Measurements from ENCODE around the gene AZGP1.
"Not testable (repeated sequence)": the region's sequence is repeated elsewhere in the genome, so short reads cannot be mapped to it uniquely, and the experiment has no call there.

The AZGP1 gene

GRCh38 chr7:100000239-100000638, 24.4 kb upstream of the AZGP1 start:
- H3K9ac ChIP-seq (ENCODE audit: low read depth in 1 of 2, low read length in 2 of 2), result peak overlapping the region in 1 of 2 donors; percentile 57
- H3K4me1 ChIP-seq (ENCODE audit: control insufficient read depth in 2 of 2, insufficient read depth in 2 of 2, low read length in 2 of 2), result peaks cover 17 to 39% of the 10 kb centered on the region in 2 donors
- no peaks in the 10 kb centered on the region for H3K9me3 ChIP-seq (ENCODE audit: control insufficient read depth in 2 of 2, low read length in 2 of 2)
- no peak overlapping the region for H3K4me3 ChIP-seq (ENCODE audit: low read length in 2 of 2)
- H3K27ac ChIP-seq (ENCODE audit: low read depth in 2 of 2, low read length in 2 of 2), result peak overlapping the region; percentile 75 to 78
- no peaks in the 10 kb centered on the region for H3K27me3 ChIP-seq (ENCODE audit: control insufficient read depth in 2 of 2, insufficient read depth in 2 of 2, low read length in 2 of 2)
- no peaks in the 10 kb centered on the region for H3K36me3 ChIP-seq (ENCODE audit: control insufficient read depth in 2 of 2, insufficient read depth in 2 of 2, low read length in 2 of 2)

GRCh38 chr7:99997545-99998137, 21.8 kb upstream of the AZGP1 start:
- Histone ChIP-seq H3K4me3 (ENCODE audit: low read length in 2 of 2) (peak overlapping the region; percentile 62 to 79), H3K4me1 (ENCODE audit: control insufficient read depth in 2 of 2, insufficient read depth in 2 of 2, low read length in 2 of 2) (peaks cover 13 to 31% of the 10 kb centered on the region in 2 donors), H3K27me3 (ENCODE audit: control insufficient read depth in 2 of 2, insufficient read depth in 2 of 2, low read length in 2 of 2) (no peaks in the 10 kb centered on the region), H3K9me3 (ENCODE audit: control insufficient read depth in 2 of 2, low read length in 2 of 2) (no peaks in the 10 kb centered on the region), H3K27ac (ENCODE audit: low read depth in 2 of 2, low read length in 2 of 2) (peak overlapping the region; percentile 83 to 87), H3K9ac (ENCODE audit: low read depth in 1 of 2, low read length in 2 of 2) (peak overlapping the region; percentile 74 to 80), H3K36me3 (ENCODE audit: control insufficient read depth in 2 of 2, insufficient read depth in 2 of 2, low read length in 2 of 2) (no peaks in the 10 kb centered on the region)

GRCh38 chr7:99996755-99997544, 21.1 kb upstream of the AZGP1 start:
- H3K4me1 ChIP-seq (ENCODE audit: control insufficient read depth in 2 of 2, insufficient read depth in 2 of 2, low read length in 2 of 2), result peaks cover 13 to 31% of the 10 kb centered on the region in 2 donors
- no peaks in the 10 kb centered on the region for H3K27me3 ChIP-seq (ENCODE audit: control insufficient read depth in 2 of 2, insufficient read depth in 2 of 2, low read length in 2 of 2)
- peak overlapping the region; percentile 83 to 87 for H3K27ac ChIP-seq (ENCODE audit: low read depth in 2 of 2, low read length in 2 of 2)
- H3K4me3 ChIP-seq (ENCODE audit: low read length in 2 of 2), result peak overlapping the region; percentile 62 to 79
- H3K9me3 ChIP-seq (ENCODE audit: control insufficient read depth in 2 of 2, low read length in 2 of 2), result no peaks in the 10 kb centered on the region
- H3K36me3 ChIP-seq (ENCODE audit: control insufficient read depth in 2 of 2, insufficient read depth in 2 of 2, low read length in 2 of 2), result no peaks in the 10 kb centered on the region
- H3K9ac ChIP-seq (ENCODE audit: low read depth in 1 of 2, low read length in 2 of 2), result peak overlapping the region; percentile 74 to 80

GRCh38 chr7:99994819-99995218, 19.0 kb upstream of the AZGP1 start:
- H3K27ac ChIP-seq (ENCODE audit: low read depth in 2 of 2, low read length in 2 of 2), result no peak overlapping the region
- H3K9ac ChIP-seq (ENCODE audit: low read depth in 1 of 2, low read length in 2 of 2), result peak overlapping the region in 1 of 2 donors; percentile 31
- peaks cover 10 to 22% of the 10 kb centered on the region in 2 donors for H3K4me1 ChIP-seq (ENCODE audit: control insufficient read depth in 2 of 2, insufficient read depth in 2 of 2, low read length in 2 of 2)
- H3K4me3 ChIP-seq (ENCODE audit: low read length in 2 of 2), result no peak overlapping the region
- no peaks in the 10 kb centered on the region for H3K9me3 ChIP-seq (ENCODE audit: control insufficient read depth in 2 of 2, low read length in 2 of 2)
- H3K27me3 ChIP-seq (ENCODE audit: control insufficient read depth in 2 of 2, insufficient read depth in 2 of 2, low read length in 2 of 2), result no peaks in the 10 kb centered on the region
- H3K36me3 ChIP-seq (ENCODE audit: control insufficient read depth in 2 of 2, insufficient read depth in 2 of 2, low read length in 2 of 2), result no peaks in the 10 kb centered on the region

GRCh38 chr7:99992330-99993038, 16.7 kb upstream of the AZGP1 start:
- H3K4me3 ChIP-seq (ENCODE audit: low read length in 2 of 2), result no peak overlapping the region
- H3K27ac ChIP-seq (ENCODE audit: low read depth in 2 of 2, low read length in 2 of 2), result no peak overlapping the region
- H3K27me3 ChIP-seq (ENCODE audit: control insufficient read depth in 2 of 2, insufficient read depth in 2 of 2, low read length in 2 of 2), result no peaks in the 10 kb centered on the region
- no peaks in the 10 kb centered on the region for H3K36me3 ChIP-seq (ENCODE audit: control insufficient read depth in 2 of 2, insufficient read depth in 2 of 2, low read length in 2 of 2)
- H3K9ac ChIP-seq (ENCODE audit: low read depth in 1 of 2, low read length in 2 of 2), result no peak overlapping the region
- peaks cover 10 to 17% of the 10 kb centered on the region in 2 donors for H3K4me1 ChIP-seq (ENCODE audit: control insufficient read depth in 2 of 2, insufficient read depth in 2 of 2, low read length in 2 of 2)
- H3K9me3 ChIP-seq (ENCODE audit: control insufficient read depth in 2 of 2, low read length in 2 of 2), result no peaks in the 10 kb centered on the region

- H3K27ac ChIP-seq (ENCODE audit: low read depth in 2 of 2, low read length in 2 of 2); H3K27me3 ChIP-seq (ENCODE audit: control insufficient read depth in 2 of 2, insufficient read depth in 2 of 2, low read length in 2 of 2); H3K4me3 ChIP-seq (ENCODE audit: low read length in 2 of 2): not testable (repeated sequence)
Observed at GRCh38 chr7:99991543-99991942, 15.7 kb upstream of the AZGP1 start.

GRCh38 chr7:99990460-99990852, 14.6 kb upstream of the AZGP1 start:
- no peaks in the 10 kb centered on the region for H3K27me3 ChIP-seq (ENCODE audit: control insufficient read depth in 2 of 2, insufficient read depth in 2 of 2, low read length in 2 of 2)
- H3K27ac ChIP-seq (ENCODE audit: low read depth in 2 of 2, low read length in 2 of 2), result no peak overlapping the region
- no peak overlapping the region for H3K4me3 ChIP-seq (ENCODE audit: low read length in 2 of 2)
- H3K36me3 ChIP-seq (ENCODE audit: control insufficient read depth in 2 of 2, insufficient read depth in 2 of 2, low read length in 2 of 2), result no peaks in the 10 kb centered on the region
- H3K4me1 ChIP-seq (ENCODE audit: control insufficient read depth in 2 of 2, insufficient read depth in 2 of 2, low read length in 2 of 2), result peaks cover 2 to 9% of the 10 kb centered on the region in 2 donors
- H3K9me3 ChIP-seq (ENCODE audit: control insufficient read depth in 2 of 2, low read length in 2 of 2), result no peaks in the 10 kb centered on the region
- H3K9ac ChIP-seq (ENCODE audit: low read depth in 1 of 2, low read length in 2 of 2), result no peak overlapping the region

More at GRCh38 chr7:99991543-99991942, 15.7 kb upstream of the AZGP1 start:
- not testable (repeated sequence) for H3K9ac ChIP-seq (ENCODE audit: low read depth in 1 of 2, low read length in 2 of 2); H3K4me1 ChIP-seq (ENCODE audit: control insufficient read depth in 2 of 2, insufficient read depth in 2 of 2, low read length in 2 of 2); H3K36me3 ChIP-seq (ENCODE audit: control insufficient read depth in 2 of 2, insufficient read depth in 2 of 2, low read length in 2 of 2); H3K9me3 ChIP-seq (ENCODE audit: control insufficient read depth in 2 of 2, low read length in 2 of 2)

GRCh38 chr7:99987846-99988245, 12.0 kb upstream of the AZGP1 start:
- Histone ChIP-seq H3K36me3 (ENCODE audit: control insufficient read depth in 2 of 2, insufficient read depth in 2 of 2, low read length in 2 of 2) (no peaks in the 10 kb centered on the region), H3K4me3 (ENCODE audit: low read length in 2 of 2) (no peak overlapping the region), H3K27ac (ENCODE audit: low read depth in 2 of 2, low read length in 2 of 2) (no peak overlapping the region), H3K9ac (ENCODE audit: low read depth in 1 of 2, low read length in 2 of 2) (no peak overlapping the region), H3K27me3 (ENCODE audit: control insufficient read depth in 2 of 2, insufficient read depth in 2 of 2, low read length in 2 of 2) (no peaks in the 10 kb centered on the region), H3K9me3 (ENCODE audit: control insufficient read depth in 2 of 2, low read length in 2 of 2) (no peaks in the 10 kb centered on the region), H3K4me1 (ENCODE audit: control insufficient read depth in 2 of 2, insufficient read depth in 2 of 2, low read length in 2 of 2) (peaks cover under 1 to 2% of the 10 kb centered on the region in 2 donors)

- not testable (repeated sequence) for H3K4me1 ChIP-seq (ENCODE audit: control insufficient read depth in 2 of 2, insufficient read depth in 2 of 2, low read length in 2 of 2); H3K9ac ChIP-seq (ENCODE audit: low read depth in 1 of 2, low read length in 2 of 2); H3K4me3 ChIP-seq (ENCODE audit: low read length in 2 of 2); H3K27me3 ChIP-seq (ENCODE audit: control insufficient read depth in 2 of 2, insufficient read depth in 2 of 2, low read length in 2 of 2); H3K36me3 ChIP-seq (ENCODE audit: control insufficient read depth in 2 of 2, insufficient read depth in 2 of 2, low read length in 2 of 2); H3K9me3 ChIP-seq (ENCODE audit: control insufficient read depth in 2 of 2, low read length in 2 of 2); H3K27ac ChIP-seq (ENCODE audit: low read depth in 2 of 2, low read length in 2 of 2)
Observed at GRCh38 chr7:99987306-99987705, 11.5 kb upstream of the AZGP1 start.

- Histone ChIP-seq H3K9ac (ENCODE audit: low read depth in 1 of 2, low read length in 2 of 2) (no peak overlapping the region), H3K9me3 (ENCODE audit: control insufficient read depth in 2 of 2, low read length in 2 of 2) (no peaks in the 10 kb centered on the region), H3K27me3 (ENCODE audit: control insufficient read depth in 2 of 2, insufficient read depth in 2 of 2, low read length in 2 of 2) (no peaks in the 10 kb centered on the region), H3K27ac (ENCODE audit: low read depth in 2 of 2, low read length in 2 of 2) (no peak overlapping the region), H3K4me3 (ENCODE audit: low read length in 2 of 2) (no peak overlapping the region), H3K4me1 (ENCODE audit: control insufficient read depth in 2 of 2, insufficient read depth in 2 of 2, low read length in 2 of 2) (no peaks in the 10 kb centered on the region), H3K36me3 (ENCODE audit: control insufficient read depth in 2 of 2, insufficient read depth in 2 of 2, low read length in 2 of 2) (no peaks in the 10 kb centered on the region)
Observed at GRCh38 chr7:99984593-99984992, 8.8 kb upstream of the AZGP1 start.

Data from mucosa of rectum (tissue), 2 donors.